Left colon (tissue), 2 donors: ENCODE data around the gene ABCG1. TPM values are rescaled to one million over a fixed set of nuclear protein-coding genes. Genes with fewer than 3 reads are reported as not detected.

ENCODE experiments used
- ATAC-seq: fragments of 200-7000 bp; cut with Tn5 transposase; one replicate; pipeline ENCODE4 v1.9.1; 2020; ENCODE audit warnings: mild to moderate bottlenecking, moderate library complexity
- DNase-seq, 2 donors: peaks; one replicate each; pipeline ENCODE4 v3.0.0-alpha.2; 2020
- intact Hi-C, 2 donors: fragments of 100-400 bp; cut with DNase I in 1 of 2; cut with micrococcal nuclease in 1 of 2; formaldehyde crosslinking; loops; one replicate each; pipeline versions ENCODE4 v1.11.2 to v1.14.0; 2022; cut with DNase I, micrococcal nuclease
- total RNA-seq, 2 donors: library from RNA; stranded (reverse); fragmentation: NEBNext Ultra II Directional; extraction: Animal tissue kit (Norgen Biotek cat#: 25700); gene quantifications; one replicate each; pipeline ENCODE4 v1.2.1, GENCODE V29; 2021
- donor health status: DM: no; HTN: no; CAD: no.
- donor health status: DM: yes; HTN: yes; CAD: no.

ABCG1 gene
- total RNA-seq, 2 donors from 2014 or later, result 17.0 to 86.9 TPM

GRCh38 chr21:42277593-42277992 is 58.7 kb downstream of the ABCG1 start:
- intact Hi-C loops, result no loop called here
- DNase-seq (no peak), ATAC-seq (no peak)

- ATAC-seq, result no peak
- DNase-seq, result no peak
- intact Hi-C loops, result no loop called here
Observed at GRCh38 chr21:42278451-42279149, 59.7 kb downstream of the ABCG1 start.

GRCh38 chr21:42279341-42279871 is 60.5 kb downstream of the ABCG1 start:
- DNase-seq (no peak), ATAC-seq (no peak)
- intact Hi-C loops, result no loop called here

GRCh38 chr21:42279888-42280287 is 60.9 kb downstream of the ABCG1 start:
- ATAC-seq, result peak; percentile 9
- no peak for DNase-seq
- intact Hi-C loops, result no loop called here

- no peak for ATAC-seq
- DNase-seq, result no peak
Observed at GRCh38 chr21:42280356-42281180, 61.6 kb downstream of the ABCG1 start.

GRCh38 chr21:42281181-42281680 is 62.3 kb downstream of the ABCG1 start:
- intact Hi-C loops, result no loop called here
- DNase-seq (no peak), ATAC-seq (no peak)

More at GRCh38 chr21:42280356-42281180, 61.6 kb downstream of the ABCG1 start:
- intact Hi-C loops, result no loop called here

GRCh38 chr21:42282021-42282420 is 63.1 kb downstream of the ABCG1 start:
- intact Hi-C loops, result no loop called here
- ATAC-seq, result no peak

GRCh38 chr21:42282715-42283114 is 63.8 kb downstream of the ABCG1 start:
- DNase-seq (no peak), ATAC-seq (no peak)
- intact Hi-C loops, result no loop called here

More at GRCh38 chr21:42282021-42282420, 63.1 kb downstream of the ABCG1 start:
- DNase-seq, result no peak

GRCh38 chr21:42285569-42286245 is 66.8 kb downstream of the ABCG1 start:
- ATAC-seq (no peak), DNase-seq (no peak)
- intact Hi-C loops, result no loop called here

GRCh38 chr21:42286416-42286815 is 67.5 kb downstream of the ABCG1 start:
- no peak for ATAC-seq
- no peak for DNase-seq
- intact Hi-C loops, result no loop called here

GRCh38 chr21:42287193-42288083 is 68.5 kb downstream of the ABCG1 start:
- ATAC-seq (no peak), DNase-seq (no peak)
- intact Hi-C loops, result no loop called here

- no peak for ATAC-seq
- intact Hi-C loops, result no loop called here
Observed at GRCh38 chr21:42288962-42289361, 70.0 kb downstream of the ABCG1 start.

GRCh38 chr21:42289926-42290325 is 71.0 kb downstream of the ABCG1 start:
- ATAC-seq (no peak), DNase-seq (peak; percentile 33 to 41)
- intact Hi-C loops, result no loop called here

More at GRCh38 chr21:42288962-42289361, 70.0 kb downstream of the ABCG1 start:
- no peak for DNase-seq

GRCh38 chr21:42290505-42290904 is 71.6 kb downstream of the ABCG1 start:
- ATAC-seq (no peak), DNase-seq (no peak)
- intact Hi-C loops, result no loop called here

GRCh38 chr21:42291003-42291750 is 72.2 kb downstream of the ABCG1 start:
- ATAC-seq (no peak), DNase-seq (no peak)
- intact Hi-C loops, result no loop called here

- DNase-seq (no peak), ATAC-seq (peak; percentile 32)
- intact Hi-C loops, result no loop called here
Observed at GRCh38 chr21:42291751-42292562, 73.0 kb downstream of the ABCG1 start.
